PC-9 (cell line): ENCODE data around the gene MAB21L1.

Experiments used
- EZH2 ChIP-seq: fragments of 200-600 bp; sonication (generic); IDR thresholded peaks from 2 replicates; pipeline ENCODE4 v1.8.0; 2017; ENCODE audit warnings: antibody characterized with exemption, low read depth
- TF ChIP-seq, protein P1 (sequence below): fragments of 200-600 bp; sonication (generic); conservative IDR thresholded peaks from 2 replicates; pipeline ENCODE4 v1.6.1; 2017; ENCODE audit warnings: mixed run types, antibody characterized with exemption, mild to moderate bottlenecking, moderate library complexity

DNA sequence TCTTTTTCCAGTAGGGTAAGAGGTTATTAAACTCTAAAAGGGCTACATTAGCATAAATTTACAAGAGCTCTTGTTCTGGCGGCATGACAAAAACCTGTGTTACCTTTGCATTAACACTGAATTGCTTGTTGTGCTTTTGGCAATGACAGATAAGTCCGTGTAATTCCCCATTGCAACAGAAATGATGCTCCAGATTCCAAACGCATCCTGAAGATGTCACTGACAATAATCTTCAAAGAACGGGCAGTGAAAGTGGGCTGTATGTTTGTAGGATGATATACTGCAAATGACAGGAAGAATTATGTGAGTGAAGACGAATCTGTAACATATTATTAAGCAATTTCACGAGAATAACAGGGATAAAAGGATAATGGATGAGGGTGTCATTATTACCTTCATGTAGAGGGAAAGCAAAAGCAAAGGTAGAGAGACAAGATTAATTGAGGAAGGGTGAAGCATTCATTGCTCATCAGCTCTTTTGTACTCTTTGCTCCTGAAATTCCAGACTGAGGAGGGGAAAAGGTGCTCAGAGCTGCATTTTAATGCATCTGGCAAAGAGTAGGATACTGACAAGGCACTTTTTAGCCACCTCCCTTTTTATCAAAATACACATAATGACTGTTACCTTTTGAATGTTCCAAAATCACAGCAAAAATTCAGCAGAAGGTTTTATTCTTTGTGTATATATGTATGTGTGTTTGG, 38.5 kb upstream of the MAB21L1 start:
- TF ChIP-seq, protein P1, sequence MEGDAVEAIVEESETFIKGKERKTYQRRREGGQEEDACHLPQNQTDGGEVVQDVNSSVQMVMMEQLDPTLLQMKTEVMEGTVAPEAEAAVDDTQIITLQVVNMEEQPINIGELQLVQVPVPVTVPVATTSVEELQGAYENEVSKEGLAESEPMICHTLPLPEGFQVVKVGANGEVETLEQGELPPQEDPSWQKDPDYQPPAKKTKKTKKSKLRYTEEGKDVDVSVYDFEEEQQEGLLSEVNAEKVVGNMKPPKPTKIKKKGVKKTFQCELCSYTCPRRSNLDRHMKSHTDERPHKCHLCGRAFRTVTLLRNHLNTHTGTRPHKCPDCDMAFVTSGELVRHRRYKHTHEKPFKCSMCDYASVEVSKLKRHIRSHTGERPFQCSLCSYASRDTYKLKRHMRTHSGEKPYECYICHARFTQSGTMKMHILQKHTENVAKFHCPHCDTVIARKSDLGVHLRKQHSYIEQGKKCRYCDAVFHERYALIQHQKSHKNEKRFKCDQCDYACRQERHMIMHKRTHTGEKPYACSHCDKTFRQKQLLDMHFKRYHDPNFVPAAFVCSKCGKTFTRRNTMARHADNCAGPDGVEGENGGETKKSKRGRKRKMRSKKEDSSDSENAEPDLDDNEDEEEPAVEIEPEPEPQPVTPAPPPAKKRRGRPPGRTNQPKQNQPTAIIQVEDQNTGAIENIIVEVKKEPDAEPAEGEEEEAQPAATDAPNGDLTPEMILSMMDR: no peak
- no peak for TF ChIP-seq EZH2
